Ovary (tissue), 9 donors: ENCODE results near the gene CCNK. TPM values are rescaled to one million over a fixed set of nuclear protein-coding genes. Genes with fewer than 3 reads are reported as not detected.

Experiments
- DNase-seq, 5 donors: peaks; one replicate each; pipeline ENCODE4 v3.0.0-alpha.2; 2019 to 2020
- H3K27ac ChIP-seq, 2 donors: fragments of 200-600 bp; one replicate each; pipeline versions ENCODE4 v1.5.1 to v1.8.0; 2019 to 2022
- H3K27me3 ChIP-seq: fragments of 200-600 bp; one replicate; pipeline ENCODE4 v1.8.0; 2022
- H3K36me3 ChIP-seq: fragments of 200-600 bp; sonication (generic); one replicate; pipeline ENCODE4 v1.5.1; 2019
- H3K4me1 ChIP-seq: one replicate; pipeline ENCODE4 v1.8.1; 2013; ENCODE audit warnings: mild to moderate bottlenecking, moderate library complexity; ENCODE audit not compliant: insufficient read depth
- H3K4me3 ChIP-seq: fragments of 200-600 bp; sonication (generic); one replicate; pipeline ENCODE4 v1.5.1; 2017
- H3K9me3 ChIP-seq, 2 donors: fragments of 200-600 bp in 1 of 2; sonication (generic) in 1 of 2; one replicate each; pipeline versions ENCODE4 v1.5.1 to v1.8.1; 2013 to 2019; ENCODE audit warnings: mild to moderate bottlenecking in 1 of 2, moderate library complexity in 1 of 2
- CTCF ChIP-seq, 3 donors: fragments of 450-650 bp in 2 of 3; fragments of 200-600 bp in 1 of 3; IDR thresholded peaks; one replicate each; pipeline versions ENCODE4 v1.5.1 to v1.8.0; 2016 to 2022; ENCODE audit warnings: antibody characterized with exemption in 3 of 3, mild to moderate bottlenecking in 1 of 3
- EP300 ChIP-seq: sonication (generic); formaldehyde crosslinking; IDR thresholded peaks from one replicate; pipeline ENCODE4 v1.6.1; 2017; ENCODE audit warnings: antibody characterized with exemption
- POLR2A ChIP-seq: fragments of 450-650 bp; IDR thresholded peaks from one replicate; pipeline ENCODE4 v1.6.1; 2017; ENCODE audit warnings: antibody characterized with exemption, mild to moderate bottlenecking, moderate library complexity
- WGBS, 3 donors: extraction: QIAGEN DNeasy Blood & Tissue Kit in 1 of 3; methylation state at CpG; one replicate each; pipeline versions ENCODE4 v1.1.5 to v1.1.7; 2013 to 2017; 5-methylcytosine and 5-hydroxymethylcytosine counted together
- intact Hi-C, 4 donors: fragments of 100-400 bp; cut with DNase I; formaldehyde crosslinking; loops; one replicate each; pipeline versions ENCODE4 v1.11.0 to v1.15.1; 2022 to 2023
- polyA plus RNA-seq, 2 donors: library from polyadenylated mRNA; stranded (reverse); fragments of 200-250 nt in 1 of 2; fragments of 350-450 nt in 1 of 2; fragmentation: Illumina TruSeq in 1 of 2; extraction: RNeasy Lipid Tissue Mini Kit (QIAGEN cat#74804) in 1 of 2; gene quantifications; one replicate each; pipeline ENCODE4 v1.2.3, GENCODE V29; 2013 to 2014
- total RNA-seq, 7 donors: library from RNA; depleted of rRNA in 2 of 7; stranded (reverse); fragments of >200 nt in 2 of 7; fragmentation: NEBNext Ultra II Directional in 3 of 7; extraction: Animal tissue kit (Norgen Biotek cat#: 25700) in 3 of 7; gene quantifications; one replicate each; pipeline versions ENCODE4 v1.1.0 to v1.2.4, GENCODE V29; 2016 to 2023
- donor health status: DM: no; HTN: no; CAD: no; lungs with moderate emphysema.
- donor health status: DM: no; HTN: no; CAD: no.
- donor health status: Bipolar disorder and iron deficiency.
- donor health status: DM: yes; HTN: yes; CAD: no.
- donor health status: DM: no; HTN: no; CAD: no.
- donor health status: DM: yes; HTN: yes; CAD: no.

CCNK gene
- total and polyA plus RNA-seq, 9 donors: 17.3 to 60.0 (median 46.8) TPM

GRCh38 chr14:99479906-99480869, 1.0 kb upstream of the CCNK start, which contains the start of gene SETD3:
TSS of gene SETD3 (minus strand) at chr14:99480859. CDS start at chr14:99465805, 15,054 bp downstream.
- H3K4me1 ChIP-seq: peaks cover 8% of the 10 kb centered on the region

GRCh38 chr14:99481745-99482099, 513 bp downstream of the CCNK start:
- TF ChIP-seq CTCF (IDR thresholded peaks at IDR 0.05): no peak
- no peak for TF ChIP-seq POLR2A
- TF ChIP-seq EP300: no peak
- intact Hi-C loops: no loop called here
- H3K9me3 ChIP-seq: no peaks in the 10 kb centered on the region
- 0 to 1% (median 0%) methylated on average over 17 of the region's 17 CpGs for WGBS, 3 donors
- no peaks in the 10 kb centered on the region for H3K27me3 ChIP-seq
- no peaks in the 10 kb centered on the region for H3K36me3 ChIP-seq
- peaks cover 8% of the 10 kb centered on the region for H3K4me1 ChIP-seq
- H3K27ac ChIP-seq: peak overlapping the region; percentile 55 to 84
- H3K4me3 ChIP-seq: peak overlapping the region; percentile 90
- DNase-seq: no peak

More at GRCh38 chr14:99479906-99480869, 1.0 kb upstream of the CCNK start, which contains the start of gene SETD3:
- no peaks in the 10 kb centered on the region for H3K36me3 ChIP-seq
- intact Hi-C loops: no loop called here
- H3K4me3 ChIP-seq: peak within 1 kb of the TSS; percentile 90
- no peaks in the 10 kb centered on the region for H3K27me3 ChIP-seq
- peak; percentile 46 to 73 (median 67) for DNase-seq
- no peaks in the 10 kb centered on the region for H3K9me3 ChIP-seq
- no peak for TF ChIP-seq CTCF (IDR thresholded peaks at IDR 0.05)
- TF ChIP-seq EP300: no peak
- peak; percentile 43 for TF ChIP-seq POLR2A
- H3K27ac ChIP-seq: peak within 1 kb of the TSS; percentile 56 to 84
- WGBS, 3 donors: 0 to 1% (median 1%) methylated on average over 68 to 122 of the region's 122 CpGs

- WGBS, 3 donors: 43 to 58% (median 47%) methylated on average over 2 of the region's 2 CpGs
- DNase-seq: no peak
- peaks cover 5% of the 10 kb centered on the region for H3K4me1 ChIP-seq
- H3K36me3 ChIP-seq: no peaks in the 10 kb centered on the region
- no peak overlapping the region for H3K4me3 ChIP-seq
- intact Hi-C loops: no loop called here
- TF ChIP-seq POLR2A: no peak
- no peak for TF ChIP-seq CTCF (IDR thresholded peaks at IDR 0.05)
- no peak for TF ChIP-seq EP300
- H3K27me3 ChIP-seq: no peaks in the 10 kb centered on the region
- H3K9me3 ChIP-seq: no peaks in the 10 kb centered on the region
- no peak overlapping the region for H3K27ac ChIP-seq
These were observed 2.9 kb downstream of the CCNK start for GRCh38 chr14:99484106-99484505.

- intact Hi-C loops: no loop called here
- Histone ChIP-seq H3K27me3 (no peaks in the 10 kb centered on the region), H3K4me3 (no peak overlapping the region), H3K36me3 (no peaks in the 10 kb centered on the region), H3K9me3 (no peaks in the 10 kb centered on the region), H3K27ac (no peak overlapping the region), H3K4me1 (no peaks in the 10 kb centered on the region)
- WGBS, 3 donors: 92 to 94% (median 92%) methylated on average over 2 of the region's 2 CpGs
- TF ChIP-seq EP300 (no peak), POLR2A (no peak), CTCF (IDR thresholded peaks at IDR 0.05) (no peak)
- no peak for DNase-seq
These were observed 16.1 kb downstream of the CCNK start for GRCh38 chr14:99497341-99497740.
